Dendritic cell treated with granulocyte-macrophage colony-stimulating factor and Interleukin-4, amounts not matched to agents 40 ng/mL and 50 ng/mL, for 4 days (primary cell): ENCODE measurements around the gene ZW10.
A peak's percentile ranks its signal among the peaks of the same experiment; 100 is the strongest.

Experiments used
- H3K27ac Mint-ChIP-seq: one replicate; pipeline ENCODE4 v1.8.0; 2022; ENCODE audit warnings: mild to moderate bottlenecking, mixed read lengths
- H3K27me3 Mint-ChIP-seq: one replicate; pipeline ENCODE4 v1.8.0; 2022; ENCODE audit warnings: mild to moderate bottlenecking, mixed read lengths
- H3K36me3 Mint-ChIP-seq: one replicate; pipeline ENCODE4 v1.8.0; 2022; ENCODE audit warnings: low read depth, mixed read lengths
- H3K4me1 Mint-ChIP-seq: one replicate; pipeline ENCODE4 v1.8.0; 2022; ENCODE audit warnings: low read depth, mixed read lengths
- H3K4me3 Mint-ChIP-seq: one replicate; pipeline ENCODE4 v1.8.0; 2022; ENCODE audit warnings: mild to moderate bottlenecking, moderate library complexity, mixed read lengths
- H3K9me3 Mint-ChIP-seq: one replicate; pipeline ENCODE4 v1.8.0; 2022; ENCODE audit warnings: mixed read lengths
- intact Hi-C: fragments of 100-400 bp; cut with micrococcal nuclease; formaldehyde crosslinking; loops from one replicate; pipeline ENCODE4 v1.15.0; 2022

The ZW10 gene

DNA sequence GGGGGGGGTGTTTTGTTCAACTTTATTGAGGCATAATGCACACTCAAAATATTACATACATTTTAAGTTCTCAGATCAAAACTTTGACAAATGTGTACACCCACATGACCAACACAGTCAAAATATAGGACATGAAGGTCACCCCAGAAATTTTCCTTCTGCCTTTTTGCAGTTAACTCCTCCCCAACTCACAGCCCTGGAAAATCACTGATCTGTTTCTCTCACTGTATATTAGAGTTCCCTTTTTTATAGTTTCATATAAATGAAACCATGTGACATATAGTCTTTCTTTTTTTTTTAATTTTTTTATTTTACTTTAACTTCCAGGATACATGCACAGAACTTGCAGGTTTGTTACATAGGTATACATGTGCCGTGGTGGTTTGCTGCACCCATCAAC, 72.0 kb downstream of the ZW10 start:
- no peaks in the 10 kb centered on the region for H3K27me3 Mint-ChIP-seq
- H3K9me3 Mint-ChIP-seq = peaks cover 28% of the 10 kb centered on the region
- intact Hi-C loops = no loop called here
- H3K4me3 Mint-ChIP-seq = no peak overlapping the region
- H3K36me3 Mint-ChIP-seq = no peaks in the 10 kb centered on the region
- H3K4me1 Mint-ChIP-seq = no peaks in the 10 kb centered on the region
- H3K27ac Mint-ChIP-seq = no peak overlapping the region

DNA sequence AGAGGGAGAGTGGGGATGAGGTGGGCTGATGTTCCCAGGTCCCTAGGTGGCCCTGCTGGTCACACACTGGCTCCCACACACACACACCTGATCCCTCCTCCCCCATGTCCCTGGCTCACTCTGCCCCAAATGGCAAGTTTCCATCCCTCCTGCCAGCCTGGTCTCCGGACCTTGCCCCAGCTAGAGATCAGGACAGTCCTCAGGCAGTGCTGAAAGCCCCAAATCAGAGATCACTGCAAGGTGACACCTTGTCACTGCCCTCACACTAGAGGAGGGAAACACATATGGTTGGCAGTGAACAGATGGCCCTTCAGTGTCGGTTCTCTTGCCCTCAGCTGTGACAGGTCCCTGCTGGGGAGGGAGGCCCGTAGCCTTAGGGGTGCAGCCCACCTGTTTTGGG, 75.0 kb downstream of the ZW10 start:
- no peak overlapping the region for H3K4me3 Mint-ChIP-seq
- H3K9me3 Mint-ChIP-seq = peaks cover 17% of the 10 kb centered on the region
- H3K27me3 Mint-ChIP-seq = no peaks in the 10 kb centered on the region
- H3K36me3 Mint-ChIP-seq = no peaks in the 10 kb centered on the region
- H3K27ac Mint-ChIP-seq = no peak overlapping the region
- H3K4me1 Mint-ChIP-seq = no peaks in the 10 kb centered on the region
- intact Hi-C loops = no loop called here

DNA sequence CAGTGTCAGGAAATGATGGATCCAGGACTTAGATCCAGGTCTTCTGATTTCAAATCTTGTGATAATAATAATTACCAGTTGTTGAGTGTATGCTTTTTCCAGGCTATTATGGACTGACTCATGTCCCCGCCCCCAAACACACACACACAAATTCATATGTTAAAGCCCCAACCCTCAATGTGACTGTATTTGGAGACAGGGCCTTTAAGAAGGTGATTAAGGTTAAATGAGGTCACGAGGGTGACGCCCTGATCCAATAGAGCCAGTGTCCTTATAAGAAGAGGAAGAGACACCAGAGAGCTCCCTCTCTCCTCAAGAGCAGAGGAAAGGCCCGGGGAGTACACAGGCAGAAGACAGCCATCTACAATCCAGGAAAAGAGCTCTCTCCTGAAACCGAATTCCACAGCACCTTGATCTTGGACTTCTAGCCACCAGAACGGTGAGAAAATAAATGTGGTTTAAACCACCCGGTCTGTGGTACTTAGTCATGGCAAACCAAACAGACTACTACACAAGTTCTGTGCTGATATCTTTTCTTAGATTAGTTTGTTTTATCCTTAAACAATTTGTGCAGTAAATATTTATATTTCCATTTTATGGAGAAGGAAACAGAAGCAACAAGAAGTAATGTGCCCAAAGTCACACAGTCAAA, 75.6 kb downstream of the ZW10 start:
- Mint-ChIP-seq H3K27me3 (no peaks in the 10 kb centered on the region), H3K9me3 (peaks cover 14% of the 10 kb centered on the region), H3K4me3 (no peak overlapping the region), H3K27ac (no peak overlapping the region), H3K36me3 (no peaks in the 10 kb centered on the region), H3K4me1 (no peaks in the 10 kb centered on the region)
- intact Hi-C loops = no loop called here

DNA sequence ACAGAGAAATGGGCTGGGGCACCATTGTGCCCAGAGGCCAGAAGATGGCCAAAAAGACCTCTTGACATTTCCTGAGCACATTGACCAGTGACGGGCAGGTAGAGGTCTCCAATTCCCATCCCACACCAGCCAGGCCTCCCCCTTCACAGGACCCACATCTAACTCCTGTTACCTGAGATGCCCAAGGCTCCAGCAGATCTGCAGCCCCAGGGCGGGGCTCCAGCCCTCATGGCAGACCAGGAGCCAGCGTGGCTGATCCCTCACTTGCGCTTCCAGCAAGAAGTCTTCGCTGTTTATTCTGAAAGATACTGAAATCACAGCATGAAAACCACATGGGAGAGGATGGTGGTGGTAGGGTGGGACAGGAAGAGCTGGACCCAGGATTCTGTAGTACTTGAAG, 76.4 kb downstream of the ZW10 start:
- peaks cover 14% of the 10 kb centered on the region for H3K9me3 Mint-ChIP-seq
- H3K4me1 Mint-ChIP-seq = no peaks in the 10 kb centered on the region
- intact Hi-C loops = no loop called here
- H3K36me3 Mint-ChIP-seq = no peaks in the 10 kb centered on the region
- no peak overlapping the region for H3K4me3 Mint-ChIP-seq
- no peak overlapping the region for H3K27ac Mint-ChIP-seq
- no peaks in the 10 kb centered on the region for H3K27me3 Mint-ChIP-seq

DNA sequence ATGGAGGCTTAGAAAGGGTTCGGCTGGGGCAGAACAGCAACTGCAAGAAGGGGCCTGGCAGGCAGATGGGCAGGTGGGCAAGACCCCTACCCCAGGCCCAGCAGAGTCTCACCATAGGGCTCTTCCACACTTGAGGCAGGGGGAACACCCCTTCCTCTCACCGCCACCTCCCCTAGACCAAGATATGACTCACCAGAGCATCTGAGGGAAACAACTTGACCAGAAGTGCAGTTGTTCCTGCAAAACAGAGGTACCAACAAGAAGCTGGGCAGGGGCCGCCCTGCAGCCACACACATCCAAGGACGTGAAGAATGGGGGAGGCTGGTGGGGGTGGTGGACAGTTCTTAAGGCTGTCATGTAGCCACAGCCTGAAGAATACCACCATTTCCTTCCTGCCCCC, 78.3 kb downstream of the ZW10 start:
- H3K27me3 Mint-ChIP-seq = no peaks in the 10 kb centered on the region
- intact Hi-C loops = no loop called here
- peaks cover 1% of the 10 kb centered on the region for H3K9me3 Mint-ChIP-seq
- H3K27ac Mint-ChIP-seq = no peak overlapping the region
- H3K36me3 Mint-ChIP-seq = no peaks in the 10 kb centered on the region
- H3K4me1 Mint-ChIP-seq = peaks cover 9% of the 10 kb centered on the region
- no peak overlapping the region for H3K4me3 Mint-ChIP-seq

DNA sequence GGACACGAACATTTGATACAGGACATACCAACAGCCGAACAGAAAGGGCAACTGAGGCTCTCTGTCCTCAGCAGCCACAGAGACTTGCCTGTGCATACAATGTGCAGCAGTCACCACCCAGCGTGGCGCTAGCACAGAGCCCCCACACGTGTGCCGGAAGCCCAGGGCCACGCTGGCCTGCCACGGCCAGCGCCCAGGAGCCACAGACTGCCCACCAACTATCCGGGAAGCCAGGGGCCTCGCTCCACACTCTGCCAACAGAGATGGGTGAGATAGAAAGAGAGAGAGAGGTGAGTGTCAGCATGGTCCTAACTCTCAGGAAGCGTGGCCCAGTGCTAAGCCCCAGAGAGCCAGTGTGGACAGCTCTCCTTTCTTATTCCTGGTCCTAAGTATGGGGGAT, 79.1 kb downstream of the ZW10 start:
- H3K36me3 Mint-ChIP-seq = no peaks in the 10 kb centered on the region
- H3K27me3 Mint-ChIP-seq = no peaks in the 10 kb centered on the region
- H3K4me3 Mint-ChIP-seq = no peak overlapping the region
- H3K9me3 Mint-ChIP-seq = no peaks in the 10 kb centered on the region
- H3K27ac Mint-ChIP-seq = no peak overlapping the region
- intact Hi-C loops = no loop called here
- H3K4me1 Mint-ChIP-seq = peaks cover 11% of the 10 kb centered on the region

DNA sequence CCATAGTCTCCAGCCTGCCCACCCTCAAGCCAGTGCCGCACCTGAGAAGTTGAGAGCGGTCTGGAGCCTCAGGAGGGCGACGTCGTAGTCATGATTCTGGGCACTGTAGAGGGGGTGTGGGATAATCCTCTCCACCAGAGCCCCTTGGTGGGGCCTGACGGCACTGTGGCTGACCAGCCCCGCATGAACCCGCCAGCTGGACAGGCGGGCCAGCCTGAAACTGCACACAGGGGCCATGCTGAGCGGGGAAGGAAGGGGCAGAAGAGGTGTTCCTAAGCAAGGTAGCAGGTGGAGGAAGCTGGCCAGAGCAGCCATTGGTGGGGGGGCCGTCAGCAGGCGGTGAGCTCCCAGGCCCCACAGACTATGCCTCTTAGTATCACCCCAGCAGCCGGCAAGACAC, 80.5 kb downstream of the ZW10 start:
- intact Hi-C loops = no loop called here
- Mint-ChIP-seq H3K4me1 (peaks cover 11% of the 10 kb centered on the region), H3K27ac (no peak overlapping the region), H3K4me3 (no peak overlapping the region), H3K27me3 (no peaks in the 10 kb centered on the region), H3K36me3 (no peaks in the 10 kb centered on the region), H3K9me3 (no peaks in the 10 kb centered on the region)

DNA sequence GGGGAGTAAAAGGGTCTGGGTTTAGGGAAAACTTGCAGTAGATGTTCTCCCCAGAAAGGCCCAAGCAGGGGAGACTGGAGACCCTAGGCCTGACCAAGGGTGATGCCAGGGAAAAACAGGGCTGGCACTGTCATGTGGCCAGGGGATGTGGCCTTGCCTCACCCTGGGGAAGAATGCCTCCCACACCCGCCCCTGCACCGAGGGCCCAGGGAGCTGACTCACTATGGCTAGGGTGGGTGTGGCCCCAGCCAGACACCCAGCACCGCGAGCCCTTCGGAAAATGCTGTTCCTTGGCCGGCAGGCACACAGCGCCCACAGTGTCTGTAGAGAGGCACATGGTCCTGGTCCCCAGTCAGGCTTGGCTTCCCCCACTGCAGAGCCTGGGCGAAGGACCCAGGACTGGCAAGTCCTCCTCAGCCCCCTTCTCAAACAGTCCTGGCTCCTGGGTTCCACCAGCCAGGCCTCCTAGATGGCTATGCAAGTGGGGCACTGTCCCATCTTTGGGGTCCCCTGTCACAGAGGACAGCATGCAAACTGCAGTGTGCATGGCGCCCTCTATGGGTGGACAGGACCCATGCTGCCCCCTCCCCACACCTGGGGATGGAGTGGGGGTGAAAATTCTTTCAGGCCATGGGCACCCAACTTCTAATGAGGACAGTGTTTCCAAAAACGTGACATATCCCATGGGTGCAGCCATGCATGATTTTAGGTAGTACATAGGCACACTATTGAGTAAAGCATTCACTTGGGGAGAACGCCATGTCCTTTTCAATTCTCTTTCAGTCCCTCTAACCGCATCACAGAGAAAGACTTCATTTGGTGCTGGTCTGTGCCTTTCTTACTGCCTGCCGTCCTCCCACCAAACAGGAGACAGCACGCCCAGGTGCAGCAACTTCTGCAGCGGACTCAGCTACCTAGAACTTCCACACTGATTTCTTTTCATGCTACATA, 82.6 kb downstream of the ZW10 start:
- Mint-ChIP-seq H3K4me1 (peaks cover 16% of the 10 kb centered on the region), H3K4me3 (no peak overlapping the region), H3K9me3 (no peaks in the 10 kb centered on the region), H3K27ac (peak overlapping the region; percentile 36), H3K27me3 (no peaks in the 10 kb centered on the region), H3K36me3 (no peaks in the 10 kb centered on the region)
- intact Hi-C loops = no loop called here

DNA sequence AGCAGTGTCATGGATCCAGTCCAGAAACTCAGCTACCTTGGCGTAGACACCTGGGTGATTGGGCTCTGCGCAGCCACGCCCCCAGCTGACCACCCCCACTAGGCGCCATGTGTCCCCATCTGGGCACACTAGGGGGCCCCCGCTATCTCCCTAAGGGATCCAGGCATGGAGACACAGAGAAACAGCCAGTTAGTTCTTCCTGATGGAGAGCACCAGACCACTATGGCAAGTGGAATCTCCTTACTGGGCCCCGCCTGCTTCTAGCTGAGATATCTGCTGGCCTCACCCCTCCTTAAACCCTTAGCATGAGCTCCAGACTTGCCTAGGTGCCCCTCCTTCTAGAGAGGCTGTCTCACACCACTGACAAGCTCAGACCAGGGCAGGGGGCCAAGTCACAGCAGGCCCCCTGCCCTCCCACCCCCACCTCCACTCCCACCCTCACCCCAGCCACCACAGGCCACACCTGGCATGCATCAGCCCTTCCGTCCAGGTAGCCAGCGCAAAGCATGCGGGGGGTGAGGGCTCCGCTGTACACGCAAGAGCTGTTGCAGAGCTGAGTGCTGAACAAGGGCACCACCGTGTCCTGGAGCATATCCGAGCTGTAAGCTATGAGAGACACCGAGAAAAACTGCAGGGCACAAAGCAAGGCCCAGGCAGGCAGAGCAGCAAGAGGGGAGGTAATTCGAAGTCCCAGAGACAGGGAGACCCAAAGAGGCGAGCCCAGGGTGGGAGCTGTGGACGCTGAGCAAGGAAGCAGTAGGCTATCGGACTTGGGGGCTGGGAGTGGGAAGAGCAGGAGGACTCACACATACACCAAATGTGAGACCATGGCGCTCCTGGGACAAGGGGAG, 83.5 kb downstream of the ZW10 start:
- no peaks in the 10 kb centered on the region for H3K36me3 Mint-ChIP-seq
- H3K4me3 Mint-ChIP-seq = no peak overlapping the region
- intact Hi-C loops = no loop called here
- H3K27ac Mint-ChIP-seq = peak overlapping the region; percentile 36
- H3K27me3 Mint-ChIP-seq = no peaks in the 10 kb centered on the region
- peaks cover 20% of the 10 kb centered on the region for H3K4me1 Mint-ChIP-seq
- no peaks in the 10 kb centered on the region for H3K9me3 Mint-ChIP-seq

DNA sequence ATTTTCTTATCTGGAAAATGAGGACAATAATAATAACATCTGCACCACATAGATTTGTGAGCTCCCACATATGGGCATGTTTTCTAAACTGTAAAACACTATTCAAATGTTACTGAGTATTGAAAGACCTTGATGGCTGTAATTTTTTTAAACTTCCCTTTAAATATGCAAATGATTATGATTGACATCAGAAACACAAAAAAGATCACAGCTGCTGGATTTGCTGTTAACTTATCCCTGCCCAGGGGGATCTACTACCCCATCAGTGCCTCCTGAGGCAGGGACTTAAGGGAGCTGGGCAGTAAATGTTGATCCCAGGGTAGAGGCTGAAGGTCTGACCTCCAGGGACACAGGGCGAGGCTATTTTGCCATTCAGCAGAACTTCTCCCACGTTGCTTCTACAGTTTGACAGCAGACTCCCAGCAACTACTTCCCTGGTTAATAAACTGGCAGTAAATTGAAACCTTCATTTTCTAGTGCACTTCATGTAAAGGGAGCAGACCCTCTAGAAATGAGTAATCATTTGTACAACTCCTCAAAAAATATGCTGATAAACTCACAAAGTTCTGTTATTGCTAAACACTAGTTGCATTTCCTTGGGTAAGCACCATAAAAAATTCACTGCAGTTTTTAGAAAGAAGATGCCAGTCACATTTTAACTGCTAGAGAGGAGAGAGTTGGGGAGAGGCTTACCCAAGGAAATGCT, 87.7 kb downstream of the ZW10 start:
- Mint-ChIP-seq H3K9me3 (no peaks in the 10 kb centered on the region), H3K27ac (peak overlapping the region; percentile 74), H3K27me3 (no peaks in the 10 kb centered on the region), H3K36me3 (no peaks in the 10 kb centered on the region), H3K4me3 (no peak overlapping the region), H3K4me1 (peaks cover 17% of the 10 kb centered on the region)
- intact Hi-C loops = no loop called here

DNA sequence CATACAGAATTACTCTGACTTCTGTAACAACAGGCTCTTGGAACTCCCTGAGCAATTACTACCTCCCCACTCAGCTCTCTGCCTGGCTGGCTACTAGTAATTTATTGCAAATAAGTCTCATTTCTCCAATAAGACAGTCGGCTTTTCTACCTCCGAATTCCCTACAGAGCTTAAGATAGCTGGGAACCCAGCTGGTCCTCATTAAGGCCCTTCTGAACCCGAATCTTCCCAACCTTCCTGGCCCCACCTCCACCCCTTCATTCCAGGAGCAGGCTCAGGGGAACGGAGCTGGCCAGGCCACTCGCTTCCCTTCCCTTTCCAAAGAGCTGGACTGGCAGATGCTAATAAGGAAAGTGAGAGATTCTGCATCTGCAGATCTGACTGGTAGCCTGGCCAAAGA, 89.0 kb downstream of the ZW10 start:
- H3K4me1 Mint-ChIP-seq = peaks cover 9% of the 10 kb centered on the region
- no peak overlapping the region for H3K4me3 Mint-ChIP-seq
- no peaks in the 10 kb centered on the region for H3K27me3 Mint-ChIP-seq
- H3K27ac Mint-ChIP-seq = no peak overlapping the region
- H3K9me3 Mint-ChIP-seq = no peaks in the 10 kb centered on the region
- intact Hi-C loops = no loop called here
- no peaks in the 10 kb centered on the region for H3K36me3 Mint-ChIP-seq

DNA sequence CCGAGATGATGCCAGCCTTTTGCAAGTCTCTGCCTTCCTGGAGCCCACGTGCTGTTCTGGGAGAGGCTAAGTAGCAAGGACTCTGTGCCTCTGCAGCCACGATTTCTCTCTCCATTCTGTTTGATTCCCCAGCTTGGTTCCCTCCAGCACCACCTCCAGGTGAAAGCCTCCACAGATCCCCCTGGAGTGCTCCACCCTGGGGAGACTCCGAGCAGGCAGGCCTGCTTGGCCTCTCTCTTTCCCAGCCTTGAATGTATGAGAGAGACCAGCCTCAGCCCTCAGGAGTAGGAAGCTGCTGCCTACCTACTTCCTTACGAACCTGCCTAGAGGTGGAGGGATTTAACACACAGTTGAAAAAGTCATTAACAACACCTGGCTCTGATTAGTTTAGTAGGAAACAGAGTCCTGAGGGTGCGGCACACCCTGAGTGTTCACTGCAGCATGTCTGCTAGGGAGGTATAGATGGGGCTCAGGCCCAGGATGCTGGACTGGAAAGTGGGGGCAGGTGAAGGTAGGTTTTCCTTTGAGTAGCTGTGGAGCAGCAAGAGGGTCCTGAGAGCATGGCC, 89.9 kb downstream of the ZW10 start:
- Mint-ChIP-seq H3K9me3 (no peaks in the 10 kb centered on the region), H3K27ac (no peak overlapping the region), H3K36me3 (no peaks in the 10 kb centered on the region), H3K4me3 (no peak overlapping the region), H3K27me3 (peaks cover 1% of the 10 kb centered on the region), H3K4me1 (peaks cover 9% of the 10 kb centered on the region)
- intact Hi-C loops = no loop called here
